ENCODE results near the gene INO80B. TPM values are rescaled to one million over a fixed set of nuclear protein-coding genes. Genes with fewer than 3 reads are reported as not detected.

The INO80B gene
- total RNA-seq, 1 experiment from 2014 or later, result 26.5 TPM

GRCh38 chr2:74428675-74429074 lies 26.2 kb upstream of the INO80B start:
- no peak overlapping the region for H3K27ac ChIP-seq (ENCODE audit: low read length)
- no peak for TF ChIP-seq SIN3A (IDR thresholded peaks at IDR 0.05; ENCODE audit: borderline replicate concordance, insufficient read depth, low read depth, low read length)
- no peak for TF ChIP-seq REST (IDR thresholded peaks at IDR 0.05; ENCODE audit: insufficient read depth in 1 of 2, low read depth in 2 of 2, low read length in 1 of 2)
- no peak for TF ChIP-seq CTCF (IDR thresholded peaks at IDR 0.05)
- H3K27me3 ChIP-seq (ENCODE audit: control insufficient read depth, insufficient read depth, low read length), result no peaks in the 10 kb centered on the region
- H3K9me3 ChIP-seq (ENCODE audit: control insufficient read depth, insufficient read depth, low read depth, low read length), result no peaks in the 10 kb centered on the region
- in situ Hi-C loops (cut with HindIII; ENCODE audit: low pct_unique_long_range_greater_than_20kb, low sequenced_read_pairs), result no loop called here
- H3K4me1 ChIP-seq (ENCODE audit: control insufficient read depth, insufficient read depth, low read length), result peaks cover 3% of the 10 kb centered on the region; the same call in 1 of the 2 replicates
- no peak overlapping the region for H3K4me3 ChIP-seq (ENCODE audit: low read depth in 2 of 2, low read length in 2 of 2)
- ChIA-PET CTCF (no interaction called here), POLR2A (interaction anchor here (0.7 kb wide), 1 partner anchor 152 kb away, joined by 4 read pairs; no protein-coding TSS in a partner anchor)
- intact Hi-C loops (cut with micrococcal nuclease; ENCODE audit: unreplicated experiment), result no loop called here
- DNase-seq (ENCODE audit: low read depth, low spot score) (no peak), ATAC-seq (no peak)
- peaks cover 7% of the 10 kb centered on the region for H3K36me3 ChIP-seq (ENCODE audit: control insufficient read depth, insufficient read depth, low read length)
- no TSS peak for BruUV-seq (replicated peaks)

DNA sequence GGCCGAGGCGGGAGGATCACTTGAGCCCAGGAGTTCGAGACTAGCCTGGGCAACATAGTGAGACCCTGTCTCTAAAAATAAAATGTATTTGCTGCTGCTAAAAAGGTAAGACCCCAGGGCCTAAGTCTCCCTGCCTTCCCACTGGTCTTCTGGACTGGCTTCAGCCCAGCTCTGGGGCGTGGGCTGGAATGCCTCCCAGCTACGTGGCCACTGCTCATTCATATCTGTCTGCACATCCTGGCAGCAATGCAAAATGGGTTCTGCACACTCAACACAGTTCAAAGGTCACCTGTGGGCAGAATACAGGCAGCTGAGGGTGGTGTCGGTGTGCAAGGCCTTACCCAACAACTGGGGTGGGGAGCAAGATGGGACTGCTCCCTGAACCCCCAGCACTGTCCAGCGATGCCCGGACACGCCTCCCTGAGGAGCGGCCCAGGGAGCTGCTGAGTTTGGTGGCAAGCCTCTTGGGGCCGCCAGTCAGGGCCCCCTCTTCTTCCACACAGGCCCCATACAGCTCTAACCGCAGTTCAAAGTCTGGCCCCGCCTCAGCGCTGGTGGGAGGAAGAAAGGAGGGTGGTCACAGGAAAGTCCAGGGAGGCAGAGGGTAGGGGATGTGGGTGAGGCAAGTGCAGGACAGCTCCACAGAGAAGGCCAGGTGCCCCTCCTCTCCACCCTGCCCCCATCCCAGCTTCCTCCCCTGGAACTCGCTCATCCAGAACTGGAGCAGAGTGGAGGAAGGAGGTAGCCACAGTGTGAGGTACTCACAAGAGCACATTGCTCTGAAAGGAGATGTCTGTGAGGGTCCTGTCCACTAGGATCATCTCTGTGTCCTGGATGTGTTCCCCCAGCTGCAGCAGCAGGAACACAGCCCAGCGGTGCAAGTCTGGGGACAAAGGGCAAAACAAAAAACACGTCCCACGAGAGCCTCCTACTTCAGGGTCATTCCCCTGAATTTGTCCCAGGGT lies 25.1 kb upstream of the INO80B start:
- BruUV-seq (replicated peaks), result no TSS peak
- CTCF ChIA-PET, result interaction anchor here (0.7 kb wide), 1 partner anchor 26 kb away, joined by 3 read pairs; no protein-coding TSS in a partner anchor

More for the DNA sequence above, 25.1 kb upstream of the INO80B start:
- Histone ChIP-seq H3K4me1 (ENCODE audit: control insufficient read depth, insufficient read depth, low read length) (peaks cover 3% of the 10 kb centered on the region; the same call in 1 of the 2 replicates), H3K4me3 (ENCODE audit: low read depth in 2 of 2, low read length in 2 of 2) (no peak overlapping the region), H3K36me3 (ENCODE audit: control insufficient read depth, insufficient read depth, low read length) (peaks cover 7% of the 10 kb centered on the region), H3K27me3 (ENCODE audit: control insufficient read depth, insufficient read depth, low read length) (no peaks in the 10 kb centered on the region), H3K9me3 (ENCODE audit: control insufficient read depth, insufficient read depth, low read depth, low read length) (no peaks in the 10 kb centered on the region), H3K27ac (ENCODE audit: low read length) (no peak overlapping the region)
- intact Hi-C loops (cut with micrococcal nuclease; ENCODE audit: unreplicated experiment), result no loop called here
- ATAC-seq, result no peak
- TF ChIP-seq CTCF (IDR thresholded peaks at IDR 0.05) (no peak), REST (IDR thresholded peaks at IDR 0.05; ENCODE audit: insufficient read depth in 1 of 2, low read depth in 2 of 2, low read length in 1 of 2) (no peak), SIN3A (IDR thresholded peaks at IDR 0.05; ENCODE audit: borderline replicate concordance, insufficient read depth, low read depth, low read length) (no peak), POLR2AphosphoS5 (IDR thresholded peaks at IDR 0.05; ENCODE audit: low read depth, low read length) (no peak), TCF7L2 (IDR thresholded peaks at IDR 0.05; ENCODE audit: low read depth, low read length) (no peak)
- POLR2A ChIA-PET, result no interaction called here
- no peak for DNase-seq (ENCODE audit: low read depth, low spot score)
- in situ Hi-C loops (cut with HindIII; ENCODE audit: low pct_unique_long_range_greater_than_20kb, low sequenced_read_pairs), result no loop called here
